ENCODE results near the gene DCTN4. TPM values are rescaled to one million over a fixed set of nuclear protein-coding genes. Genes with fewer than 3 reads are reported as not detected.

DCTN4 gene
- polyA plus RNA-seq, 4 donors = 15.7 to 46.6 (median 19.9) TPM

DNA sequence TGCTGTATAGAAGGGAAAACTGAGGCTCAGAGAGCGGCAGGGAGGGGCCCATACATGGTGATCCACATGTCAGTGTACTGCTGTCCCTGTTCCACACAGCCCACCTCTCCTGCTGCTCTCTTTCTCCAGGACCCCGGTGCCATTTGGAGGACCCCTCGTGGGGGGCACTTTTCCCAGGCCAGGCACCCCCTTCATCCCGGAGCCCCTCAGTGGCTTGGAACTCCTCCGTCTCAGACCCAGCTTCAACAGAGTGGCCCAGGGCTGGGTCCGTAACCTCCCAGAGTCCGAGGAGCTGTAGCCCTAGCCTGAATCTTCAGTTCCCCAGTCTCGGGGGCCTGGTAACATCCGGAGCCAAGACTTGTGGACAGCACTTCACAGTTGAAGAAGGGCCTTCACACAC lies 82.2 kb downstream of the DCTN4 start:
- no peaks in the 10 kb centered on the region for H3K36me3 ChIP-seq (ENCODE audit: control insufficient read depth in 3 of 3, insufficient read depth in 2 of 3, low read depth in 1 of 3, low read length in 3 of 3)
- no peak for DNase-seq
- H3K4me3 ChIP-seq (ENCODE audit: low read depth in 1 of 3, low read length in 3 of 3) = no peak overlapping the region
- FAIRE-seq = no peak
- H3K9me3 ChIP-seq (ENCODE audit: control insufficient read depth in 2 of 2, insufficient read depth in 1 of 2, low read depth in 1 of 2, low read length in 1 of 2) = no peaks in the 10 kb centered on the region
- WGBS, 3 donors = 92 to 94% (median 92%) methylated on average over 9 of the region's 9 CpGs
- peaks cover 0 to 8% (median 0%) of the 10 kb centered on the region in 3 donors for H3K4me1 ChIP-seq (ENCODE audit: control insufficient read depth in 3 of 3, insufficient read depth in 2 of 3, low read depth in 1 of 3, low read length in 2 of 3)
- no peak overlapping the region for H3K27ac ChIP-seq (ENCODE audit: low read depth in 1 of 3, low read length in 2 of 3)
- peaks cover 0 to 14% (median 0%) of the 10 kb centered on the region in 3 donors for H3K27me3 ChIP-seq (ENCODE audit: control insufficient read depth in 3 of 3, insufficient read depth in 3 of 3, low read length in 3 of 3)

DNA sequence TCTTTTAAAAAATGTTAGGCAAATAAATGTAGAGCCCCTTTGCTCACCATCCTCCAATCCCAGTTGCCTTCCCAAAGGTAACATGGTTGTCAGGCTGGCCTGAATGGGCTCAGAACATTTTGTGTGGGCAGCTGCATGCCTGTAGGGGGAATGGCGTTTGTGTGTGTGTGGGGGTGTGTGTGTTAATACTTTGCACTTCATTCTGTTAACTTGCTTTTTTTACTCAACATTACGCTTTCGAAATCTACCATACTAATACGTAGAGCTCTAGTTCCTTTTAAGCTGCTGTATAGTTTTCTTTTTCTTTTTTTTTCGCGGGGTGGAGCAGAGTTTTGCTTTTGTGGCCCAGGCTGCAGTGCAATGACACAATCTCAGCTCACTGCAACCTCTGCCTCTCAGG lies 83.7 kb downstream of the DCTN4 start:
- Histone ChIP-seq H3K36me3 (ENCODE audit: control insufficient read depth in 3 of 3, insufficient read depth in 2 of 3, low read depth in 1 of 3, low read length in 3 of 3) (no peaks in the 10 kb centered on the region), H3K27me3 (ENCODE audit: control insufficient read depth in 3 of 3, insufficient read depth in 3 of 3, low read length in 3 of 3) (peaks cover 0 to 28% (median 3%) of the 10 kb centered on the region in 3 donors), H3K9me3 (ENCODE audit: control insufficient read depth in 2 of 2, insufficient read depth in 1 of 2, low read depth in 1 of 2, low read length in 1 of 2) (no peaks in the 10 kb centered on the region), H3K4me3 (ENCODE audit: low read depth in 1 of 3, low read length in 3 of 3) (no peak overlapping the region), H3K27ac (ENCODE audit: low read depth in 1 of 3, low read length in 2 of 3) (no peak overlapping the region), H3K4me1 (ENCODE audit: control insufficient read depth in 3 of 3, insufficient read depth in 2 of 3, low read depth in 1 of 3, low read length in 2 of 3) (peaks cover 0 to 8% (median 0%) of the 10 kb centered on the region in 3 donors)
- DNase-seq (no peak), FAIRE-seq (no peak)
- WGBS, 3 donors = 87 to 88% (median 88%) methylated on average over 6 of the region's 6 CpGs

DNA sequence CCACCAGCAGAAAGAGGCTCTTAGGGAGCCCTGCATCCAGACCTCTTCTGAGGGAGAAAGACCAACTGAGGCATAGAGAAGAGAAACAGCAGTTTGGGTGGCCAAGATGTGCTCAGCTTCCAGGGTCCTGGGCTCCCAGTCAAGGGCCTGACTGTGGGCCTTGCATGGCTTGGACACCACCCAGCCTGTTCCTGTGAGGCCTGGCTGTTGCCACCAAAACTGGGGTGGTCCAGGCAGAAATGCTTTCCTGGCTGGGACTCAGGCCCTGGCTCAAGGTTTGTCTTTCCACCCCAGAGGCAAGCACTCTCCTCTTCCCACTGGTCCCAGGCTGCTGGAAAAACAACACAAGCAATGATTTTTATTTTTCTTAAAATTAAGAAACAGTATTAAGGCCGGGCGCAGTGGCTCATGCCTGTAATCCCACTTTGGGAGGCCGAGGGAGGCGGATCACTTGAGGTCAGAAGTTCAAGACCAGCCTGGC lies 84.4 kb downstream of the DCTN4 start:
- 76 to 93% (median 81%) methylated on average over 4 of the region's 4 CpGs for WGBS, 3 donors
- Histone ChIP-seq H3K4me3 (ENCODE audit: low read depth in 1 of 3, low read length in 3 of 3) (no peak overlapping the region), H3K9me3 (ENCODE audit: control insufficient read depth in 2 of 2, insufficient read depth in 1 of 2, low read depth in 1 of 2, low read length in 1 of 2) (no peaks in the 10 kb centered on the region), H3K27ac (ENCODE audit: low read depth in 1 of 3, low read length in 2 of 3) (peak overlapping the region in 1 of 3 donors; percentile 22), H3K27me3 (ENCODE audit: control insufficient read depth in 3 of 3, insufficient read depth in 3 of 3, low read length in 3 of 3) (peaks cover 0 to 29% (median 3%) of the 10 kb centered on the region in 3 donors), H3K36me3 (ENCODE audit: control insufficient read depth in 3 of 3, insufficient read depth in 2 of 3, low read depth in 1 of 3, low read length in 3 of 3) (no peaks in the 10 kb centered on the region), H3K4me1 (ENCODE audit: control insufficient read depth in 3 of 3, insufficient read depth in 2 of 3, low read depth in 1 of 3, low read length in 2 of 3) (peaks cover 0 to 8% (median 0%) of the 10 kb centered on the region in 3 donors)
- no peak for FAIRE-seq
- no peak for DNase-seq

DNA sequence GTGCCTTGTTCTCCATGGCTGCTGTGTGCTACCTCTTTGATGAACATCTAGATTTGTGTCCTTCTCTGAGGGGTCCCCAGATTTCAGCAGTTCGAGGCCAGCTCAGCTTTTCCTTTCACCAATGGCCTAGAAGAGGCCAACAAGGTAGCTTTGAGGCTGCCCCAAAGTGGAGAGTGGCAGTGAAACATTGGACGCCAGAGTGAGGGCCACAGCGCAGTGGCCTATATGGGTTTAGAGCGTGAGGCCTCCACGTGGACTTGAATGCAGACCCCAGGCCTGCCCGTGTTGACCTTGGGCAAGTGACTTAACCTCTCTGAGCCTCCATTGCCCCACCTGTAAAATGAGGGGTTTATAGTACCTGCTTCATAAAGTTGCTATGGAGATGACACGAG lies 85.9 kb downstream of the DCTN4 start:
- H3K4me3 ChIP-seq (ENCODE audit: low read depth in 1 of 3, low read length in 3 of 3) = peak overlapping the region in 1 of 3 donors; percentile 58
- peaks cover 0 to 8% (median 0%) of the 10 kb centered on the region in 3 donors for H3K4me1 ChIP-seq (ENCODE audit: control insufficient read depth in 3 of 3, insufficient read depth in 2 of 3, low read depth in 1 of 3, low read length in 2 of 3)
- H3K27ac ChIP-seq (ENCODE audit: low read depth in 1 of 3, low read length in 2 of 3) = no peak overlapping the region
- no peak for FAIRE-seq
- DNase-seq = no peak
- H3K36me3 ChIP-seq (ENCODE audit: control insufficient read depth in 3 of 3, insufficient read depth in 2 of 3, low read depth in 1 of 3, low read length in 3 of 3) = no peaks in the 10 kb centered on the region
- H3K27me3 ChIP-seq (ENCODE audit: control insufficient read depth in 3 of 3, insufficient read depth in 3 of 3, low read length in 3 of 3) = peaks cover 0 to 29% (median 3%) of the 10 kb centered on the region in 3 donors
- H3K9me3 ChIP-seq (ENCODE audit: control insufficient read depth in 2 of 2, insufficient read depth in 1 of 2, low read depth in 1 of 2, low read length in 1 of 2) = no peaks in the 10 kb centered on the region
- 75 to 78% (median 77%) methylated on average over 7 of the region's 7 CpGs for WGBS, 3 donors

DNA sequence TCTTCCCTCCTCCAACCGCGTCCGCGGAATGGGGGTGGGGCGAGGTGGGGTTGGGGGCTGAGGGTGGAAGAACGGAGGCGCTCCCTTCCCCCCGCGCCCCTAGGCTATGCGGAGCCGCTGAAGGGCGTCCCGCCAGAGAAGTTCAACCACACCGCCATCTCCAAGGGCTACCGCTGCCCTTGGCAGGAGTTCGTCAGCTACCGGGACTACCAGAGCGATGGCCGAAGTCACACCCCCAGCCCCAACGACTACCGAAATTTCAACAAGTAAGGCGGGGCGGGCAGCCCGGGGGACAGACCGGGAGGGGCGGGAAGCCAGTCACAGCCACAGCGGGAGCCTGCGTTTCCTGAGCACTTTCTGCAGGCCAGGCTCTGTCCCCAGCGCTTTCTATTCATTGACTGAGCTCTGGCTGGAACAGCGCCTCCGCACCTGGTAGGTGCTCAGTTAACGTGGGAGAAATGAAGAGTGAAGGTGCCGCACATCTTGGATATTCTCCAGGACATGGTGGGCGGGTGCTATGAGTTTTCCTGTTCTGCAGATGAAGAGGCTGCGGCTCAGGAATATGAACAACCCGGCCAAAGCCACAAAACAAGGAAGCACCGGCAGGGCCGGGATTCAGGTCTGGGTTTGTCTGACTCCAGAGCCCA lies 86.5 kb downstream of the DCTN4 start:
- peaks cover 0 to 8% (median 0%) of the 10 kb centered on the region in 3 donors for H3K4me1 ChIP-seq (ENCODE audit: control insufficient read depth in 3 of 3, insufficient read depth in 2 of 3, low read depth in 1 of 3, low read length in 2 of 3)
- no peak for FAIRE-seq
- peaks cover 0 to 29% (median 3%) of the 10 kb centered on the region in 3 donors for H3K27me3 ChIP-seq (ENCODE audit: control insufficient read depth in 3 of 3, insufficient read depth in 3 of 3, low read length in 3 of 3)
- no peaks in the 10 kb centered on the region for H3K9me3 ChIP-seq (ENCODE audit: control insufficient read depth in 2 of 2, insufficient read depth in 1 of 2, low read depth in 1 of 2, low read length in 1 of 2)
- H3K4me3 ChIP-seq (ENCODE audit: low read depth in 1 of 3, low read length in 3 of 3) = peak overlapping the region; percentile 22 to 58 (median 27)
- no peaks in the 10 kb centered on the region for H3K36me3 ChIP-seq (ENCODE audit: control insufficient read depth in 3 of 3, insufficient read depth in 2 of 3, low read depth in 1 of 3, low read length in 3 of 3)
- no peak overlapping the region for H3K27ac ChIP-seq (ENCODE audit: low read depth in 1 of 3, low read length in 2 of 3)
- WGBS, 3 donors = 2 to 4% (median 2%) methylated on average over 35 to 38 of the region's 38 CpGs
- peak; percentile 27 to 44 for DNase-seq

DNA sequence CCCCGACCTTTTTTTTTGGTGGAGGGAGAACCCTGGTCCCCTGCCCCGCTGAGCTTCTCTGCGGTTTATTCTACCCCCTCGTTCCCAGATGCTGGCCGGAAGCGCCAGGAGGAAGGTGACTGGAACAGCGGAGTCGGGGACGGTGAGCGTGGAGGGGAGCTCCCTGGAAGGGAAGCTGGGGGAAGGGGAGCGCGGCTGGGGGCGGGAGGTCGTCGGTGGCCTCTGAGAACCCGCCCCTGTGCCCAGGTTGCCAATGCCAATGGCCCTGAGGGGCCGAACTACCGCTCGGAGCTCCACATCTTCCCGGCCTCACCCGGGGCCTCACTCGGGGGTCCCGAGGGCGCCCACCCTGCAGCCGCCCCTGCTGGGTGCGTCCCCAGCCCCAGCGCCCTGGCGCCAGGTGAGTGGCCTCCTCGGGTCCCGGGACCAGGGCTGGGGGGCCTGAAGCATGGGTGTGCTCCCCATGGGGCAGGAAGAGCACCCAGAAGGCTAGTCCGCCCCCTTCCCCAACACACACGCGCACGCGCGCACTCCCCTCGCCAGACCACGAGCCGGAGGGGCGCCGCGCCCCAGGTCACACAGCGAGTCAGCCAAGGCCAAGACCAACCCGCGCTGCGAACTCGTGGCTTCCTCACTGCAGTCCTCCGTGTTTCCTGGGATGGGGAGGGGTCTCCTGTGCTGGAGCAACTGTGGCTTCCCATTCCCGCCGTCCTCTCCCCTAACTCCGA lies 87.1 kb downstream of the DCTN4 start:
- DNase-seq (peak in 1 of 2 donors; percentile 33), FAIRE-seq (no peak)
- 2 to 5% (median 4%) methylated on average over 42 to 51 of the region's 51 CpGs for WGBS, 3 donors
- peaks cover 0 to 8% (median 0%) of the 10 kb centered on the region in 3 donors for H3K4me1 ChIP-seq (ENCODE audit: control insufficient read depth in 3 of 3, insufficient read depth in 2 of 3, low read depth in 1 of 3, low read length in 2 of 3)
- H3K27me3 ChIP-seq (ENCODE audit: control insufficient read depth in 3 of 3, insufficient read depth in 3 of 3, low read length in 3 of 3) = peaks cover 0 to 29% (median 3%) of the 10 kb centered on the region in 3 donors
- peak overlapping the region; percentile 22 to 58 (median 27) for H3K4me3 ChIP-seq (ENCODE audit: low read depth in 1 of 3, low read length in 3 of 3)
- H3K27ac ChIP-seq (ENCODE audit: low read depth in 1 of 3, low read length in 2 of 3) = no peak overlapping the region
- no peaks in the 10 kb centered on the region for H3K9me3 ChIP-seq (ENCODE audit: control insufficient read depth in 2 of 2, insufficient read depth in 1 of 2, low read depth in 1 of 2, low read length in 1 of 2)
- no peaks in the 10 kb centered on the region for H3K36me3 ChIP-seq (ENCODE audit: control insufficient read depth in 3 of 3, insufficient read depth in 2 of 3, low read depth in 1 of 3, low read length in 3 of 3)

DNA sequence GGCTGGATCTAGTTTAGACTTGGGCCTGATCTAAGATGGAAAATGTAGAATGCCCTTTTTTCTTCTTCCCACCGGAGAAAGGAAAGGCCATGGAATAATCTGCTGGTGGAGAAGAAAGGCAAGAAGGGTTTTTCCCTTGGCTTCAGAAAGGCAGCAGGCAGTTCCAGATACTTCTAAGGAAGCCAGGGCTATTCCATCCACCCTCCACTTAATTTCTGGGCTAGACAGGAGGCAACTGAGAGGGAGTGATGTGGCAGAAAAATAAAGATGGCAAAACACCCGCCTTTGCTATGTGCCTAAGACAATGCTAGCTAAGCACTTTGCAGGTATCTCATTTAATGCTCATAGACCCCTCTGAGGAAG lies 87.9 kb downstream of the DCTN4 start:
- peaks cover 0 to 8% (median 0%) of the 10 kb centered on the region in 3 donors for H3K4me1 ChIP-seq (ENCODE audit: control insufficient read depth in 3 of 3, insufficient read depth in 2 of 3, low read depth in 1 of 3, low read length in 2 of 3)
- no peaks in the 10 kb centered on the region for H3K9me3 ChIP-seq (ENCODE audit: control insufficient read depth in 2 of 2, insufficient read depth in 1 of 2, low read depth in 1 of 2, low read length in 1 of 2)
- FAIRE-seq = no peak
- 48 to 58% (median 52%) methylated on average over 2 of the region's 2 CpGs for WGBS, 3 donors
- DNase-seq = no peak
- H3K36me3 ChIP-seq (ENCODE audit: control insufficient read depth in 3 of 3, insufficient read depth in 2 of 3, low read depth in 1 of 3, low read length in 3 of 3) = no peaks in the 10 kb centered on the region
- H3K27ac ChIP-seq (ENCODE audit: low read depth in 1 of 3, low read length in 2 of 3) = no peak overlapping the region
- H3K27me3 ChIP-seq (ENCODE audit: control insufficient read depth in 3 of 3, insufficient read depth in 3 of 3, low read length in 3 of 3) = peaks cover 0 to 29% (median 3%) of the 10 kb centered on the region in 3 donors
- no peak overlapping the region for H3K4me3 ChIP-seq (ENCODE audit: low read depth in 1 of 3, low read length in 3 of 3)

DNA sequence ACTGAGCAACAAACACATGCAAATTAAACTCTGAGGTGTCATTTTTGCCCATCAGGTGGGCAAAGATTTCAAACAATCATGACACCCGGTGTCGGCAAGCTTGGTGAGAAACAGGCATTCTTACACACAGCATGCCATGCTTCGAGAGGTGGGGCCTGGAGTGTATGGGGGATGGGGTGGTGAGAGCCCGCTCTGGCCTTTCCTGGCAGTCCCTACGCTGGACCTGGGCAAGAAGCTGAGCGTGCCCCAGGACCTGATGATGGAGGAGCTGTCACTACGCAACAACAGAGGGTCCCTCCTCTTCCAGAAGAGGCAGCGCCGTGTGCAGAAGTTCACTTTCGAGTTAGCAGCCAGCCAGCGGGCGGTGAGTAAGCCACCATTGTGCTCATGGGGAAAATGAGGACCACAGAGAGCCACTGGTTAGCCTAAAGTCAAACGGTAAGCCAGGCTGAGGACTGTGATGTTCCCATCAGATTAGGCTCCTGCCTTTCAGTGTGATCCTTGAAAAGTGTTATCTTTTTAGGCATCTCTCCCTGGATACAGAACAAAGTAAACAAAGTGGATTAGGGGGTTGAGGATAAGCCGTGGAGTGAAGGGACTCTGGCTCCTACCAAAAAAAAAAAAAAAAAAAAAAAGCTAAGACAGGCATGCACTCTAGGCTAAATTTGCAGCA lies 88.4 kb downstream of the DCTN4 start:
- DNase-seq (no peak), FAIRE-seq (no peak)
- Histone ChIP-seq H3K36me3 (ENCODE audit: control insufficient read depth in 3 of 3, insufficient read depth in 2 of 3, low read depth in 1 of 3, low read length in 3 of 3) (no peaks in the 10 kb centered on the region), H3K4me3 (ENCODE audit: low read depth in 1 of 3, low read length in 3 of 3) (no peak overlapping the region), H3K27ac (ENCODE audit: low read depth in 1 of 3, low read length in 2 of 3) (no peak overlapping the region), H3K9me3 (ENCODE audit: control insufficient read depth in 2 of 2, insufficient read depth in 1 of 2, low read depth in 1 of 2, low read length in 1 of 2) (no peaks in the 10 kb centered on the region), H3K4me1 (ENCODE audit: control insufficient read depth in 3 of 3, insufficient read depth in 2 of 3, low read depth in 1 of 3, low read length in 2 of 3) (peaks cover 0 to 8% (median 0%) of the 10 kb centered on the region in 3 donors), H3K27me3 (ENCODE audit: control insufficient read depth in 3 of 3, insufficient read depth in 3 of 3, low read length in 3 of 3) (peaks cover 0 to 29% (median 3%) of the 10 kb centered on the region in 3 donors)
- 71 to 84% (median 79%) methylated on average over 14 of the region's 14 CpGs for WGBS, 3 donors
